ENCODE results near the gene JAKMIP1.

JAKMIP1 gene

GRCh38 chr4:6095023-6095752 lies 105.2 kb downstream of the JAKMIP1 start:
- DNase-seq (ENCODE audit: low read depth), result no peak

- DNase-seq (ENCODE audit: low read depth), result no peak
Observed at GRCh38 chr4:6093671-6094070, 106.7 kb downstream of the JAKMIP1 start.

- no peak for DNase-seq (ENCODE audit: low read depth)
Observed at GRCh38 chr4:6092971-6093370, 107.4 kb downstream of the JAKMIP1 start.

- DNase-seq (ENCODE audit: low read depth), result no peak
Observed at GRCh38 chr4:6092131-6092530, 108.2 kb downstream of the JAKMIP1 start.

- DNase-seq (ENCODE audit: low read depth), result no peak
Observed at GRCh38 chr4:6090931-6091330, 109.4 kb downstream of the JAKMIP1 start.

- no peak for DNase-seq (ENCODE audit: low read depth)
Observed at GRCh38 chr4:6088950-6089349, 111.4 kb downstream of the JAKMIP1 start.

GRCh38 chr4:6087669-6088341 lies 112.5 kb downstream of the JAKMIP1 start:
- peak; percentile 3 for DNase-seq (ENCODE audit: low read depth)

- DNase-seq (ENCODE audit: low read depth), result no peak
Observed at GRCh38 chr4:6086846-6087245, 113.5 kb downstream of the JAKMIP1 start.

GRCh38 chr4:6085691-6086628 lies 114.4 kb downstream of the JAKMIP1 start:
- no peak for DNase-seq (ENCODE audit: low read depth)

GRCh38 chr4:6085028-6085690 lies 115.2 kb downstream of the JAKMIP1 start:
- no peak for DNase-seq (ENCODE audit: low read depth)

- DNase-seq (ENCODE audit: low read depth), result no peak
Observed at GRCh38 chr4:6079965-6080364, 120.4 kb downstream of the JAKMIP1 start.

- no peak for DNase-seq (ENCODE audit: low read depth)
Observed at GRCh38 chr4:6078560-6078959, 121.8 kb downstream of the JAKMIP1 start.

GRCh38 chr4:6076391-6076790 lies 124.0 kb downstream of the JAKMIP1 start:
- no peak for DNase-seq (ENCODE audit: low read depth)

- DNase-seq (ENCODE audit: low read depth), result no peak
Observed at GRCh38 chr4:6074758-6075157, 125.6 kb downstream of the JAKMIP1 start.

GRCh38 chr4:6071959-6072720 lies 128.2 kb downstream of the JAKMIP1 start:
- DNase-seq (ENCODE audit: low read depth), result no peak

GRCh38 chr4:6071191-6071958 lies 129.0 kb downstream of the JAKMIP1 start:
- no peak for DNase-seq (ENCODE audit: low read depth)

- no peak for DNase-seq (ENCODE audit: low read depth)
Observed at GRCh38 chr4:6069845-6070709, 130.3 kb downstream of the JAKMIP1 start.

- DNase-seq (ENCODE audit: low read depth), result no peak
Observed at GRCh38 chr4:6068986-6069385, 131.4 kb downstream of the JAKMIP1 start.

- DNase-seq (ENCODE audit: low read depth), result no peak
Observed at GRCh38 chr4:6065934-6066590, 134.3 kb downstream of the JAKMIP1 start.

Measured in fibroblast of the conjunctiva (primary cell).